Endodermal cell (in vitro differentiated cells): ENCODE data around the gene DNAJC18. TPM values are rescaled to one million over a fixed set of nuclear protein-coding genes. Genes with fewer than 3 reads are reported as not detected.
A peak's percentile ranks its signal among the peaks of the same experiment; 100 is the strongest.
"Not testable (repeated sequence)": the region's sequence is repeated elsewhere in the genome, so short reads cannot be mapped to it uniquely, and the experiment has no call there.

Experiments used
- DNase-seq: peaks from one replicate; pipeline ENCODE4 v3.0.0-alpha.2; 2017
- H3K27ac ChIP-seq: 2 replicates; pipeline ENCODE4 v1.5.1; 2013; ENCODE audit warnings: mild to moderate bottlenecking, low read depth, low read length, moderate library complexity
- H3K27me3 ChIP-seq: 2 replicates; pipeline ENCODE4 v1.6.1; 2013; ENCODE audit warnings: mild to moderate bottlenecking, low read length, moderate library complexity; ENCODE audit not compliant: insufficient read depth, control insufficient read depth, poor library complexity, severe bottlenecking
- H3K36me3 ChIP-seq: 2 replicates; pipeline ENCODE4 v1.7.0; 2013; ENCODE audit warnings: mild to moderate bottlenecking, low read length, moderate library complexity; ENCODE audit not compliant: control insufficient read depth, insufficient read depth
- H3K4me1 ChIP-seq: one replicate; pipeline ENCODE4 v1.7.0; 2013; ENCODE audit warnings: low read length; ENCODE audit not compliant: control insufficient read depth, insufficient read depth
- H3K4me3 ChIP-seq: 2 replicates; pipeline ENCODE4 v1.5.1; 2013; ENCODE audit warnings: mild to moderate bottlenecking, low read length, moderate library complexity
- H3K9ac ChIP-seq: 2 replicates; pipeline ENCODE4 v1.6.1; 2013; ENCODE audit warnings: mild to moderate bottlenecking, low read length, moderate library complexity; ENCODE audit not compliant: poor library complexity, severe bottlenecking; ENCODE audit errors: extremely low read depth
- H3K9me3 ChIP-seq: 2 replicates; pipeline ENCODE4 v1.6.1; 2013; ENCODE audit warnings: mild to moderate bottlenecking, low read length, moderate library complexity; ENCODE audit not compliant: control insufficient read depth
- H3K27ac Mint-ChIP-seq: 2 replicates; pipeline ENCODE4 v1.8.0; 2020; ENCODE audit warnings: mixed read lengths
- H3K27me3 Mint-ChIP-seq: 2 replicates; pipeline ENCODE4 v1.8.0; 2021; ENCODE audit warnings: mild to moderate bottlenecking, mixed read lengths; ENCODE audit not compliant: insufficient read depth
- H3K36me3 Mint-ChIP-seq: 2 replicates; pipeline ENCODE4 v1.8.0; 2020; ENCODE audit warnings: low read depth, mixed read lengths
- H3K4me1 Mint-ChIP-seq: 2 replicates; pipeline ENCODE4 v1.8.0; 2020; ENCODE audit warnings: mixed read lengths
- H3K4me3 Mint-ChIP-seq: 2 replicates; pipeline ENCODE4 v1.8.0; 2020; ENCODE audit warnings: mild to moderate bottlenecking, moderate library complexity, mixed read lengths
- H3K9me3 Mint-ChIP-seq: 2 replicates; pipeline ENCODE4 v1.8.0; 2020; ENCODE audit warnings: mild to moderate bottlenecking, mixed read lengths
- CTCF ChIP-seq: fragments of 200-600 bp; sonication (generic); conservative IDR thresholded peaks from 2 replicates; pipeline ENCODE4 v1.5.0; 2021; ENCODE audit warnings: antibody characterized with exemption, mild to moderate bottlenecking
- WGBS, 2 experiments: methylation state at CpG; one replicate each; pipeline versions ENCODE4 v1.1.5 to v1.1.7; 2013; ENCODE audit warnings: missing lambda C conversion rate in 2 of 2, mixed read lengths in 1 of 2; ENCODE audit not compliant: insufficient coverage in 1 of 2, insufficient read length in 1 of 2; 5-methylcytosine and 5-hydroxymethylcytosine counted together
- long read RNA-seq, 4 experiments: library from polyadenylated mRNA in 2 of 4; library from RNA in 1 of 4; library from capped mRNA in 1 of 4; stranded (forward) in 3 of 4; unstranded in 1 of 4; transcript quantifications; one replicate each; pipeline ENCODE4 v2.0.0, GENCODE V29; 2020 to 2021; ENCODE audit warnings: inconsistent platforms in 1 of 4
- polyA plus RNA-seq, 2 experiments: library from polyadenylated mRNA; stranded (reverse); fragments of 50-300 nt; gene quantifications; one replicate each; pipeline ENCODE4 v1.2.3, GENCODE V29; 2013
- total RNA-seq, 2 donors: library from RNA; stranded (reverse); fragmentation: NEBNext Ultra II Directional in 1 of 2; extraction: Animal tissue kit (Norgen Biotek cat#: 25700) in 1 of 2; gene quantifications; 2 replicates in 1 of 2; 3 replicates in 1 of 2; pipeline ENCODE4 v1.2.1, GENCODE V29; 2021

Gene DNAJC18
- total RNA-seq: 10 to 100 TPM; 21.8 to 26.6 TPM
- 30.9 TPM for polyA plus RNA-seq (2013, experiment 1 of 2)
- 32.0 TPM for polyA plus RNA-seq (2013, experiment 2 of 2)
- long read RNA-seq, experiment 1, full-length matches to known transcripts: 3 of 6 reads
- long read RNA-seq, experiment 1, partial matches to known transcripts: 0 of 6 reads
- long read RNA-seq, experiment 1, other reads (novel, unspliced or antisense): 3 of 6 reads
- long read RNA-seq, experiment 2, full-length matches to known transcripts: 16 of 22 reads
- long read RNA-seq, experiment 2, partial matches to known transcripts: 2 of 22 reads
- long read RNA-seq, experiment 2, other reads (novel, unspliced or antisense): 4 of 22 reads
- long read RNA-seq, experiment 3, full-length matches to known transcripts: 52 of 55 reads
- long read RNA-seq, experiment 3, partial matches to known transcripts: 1 of 55 reads
- long read RNA-seq, experiment 3, other reads (novel, unspliced or antisense): 2 of 55 reads
- long read RNA-seq, experiment 4, full-length matches to known transcripts: 34 of 38 reads
- long read RNA-seq, experiment 4, partial matches to known transcripts: 2 of 38 reads
- long read RNA-seq, experiment 4, other reads (novel, unspliced or antisense): 2 of 38 reads

- H3K27ac Mint-ChIP-seq: peak within 1 kb of the TSS; percentile 97
- peaks cover 19% of the 10 kb centered on the region for H3K4me1 Mint-ChIP-seq
- H3K27me3 Mint-ChIP-seq: peaks cover 6% of the 10 kb centered on the region
- Histone ChIP-seq H3K9ac (peak within 1 kb of the TSS; percentile 84), H3K4me3 (peak within 1 kb of the TSS; percentile 92), H3K27me3 (no peaks in the 10 kb centered on the region), H3K4me1 (no peaks in the 10 kb centered on the region), H3K9me3 (no peaks in the 10 kb centered on the region), H3K36me3 (peaks cover 8% of the 10 kb centered on the region), H3K27ac (peak within 1 kb of the TSS; percentile 84)
- H3K9me3 Mint-ChIP-seq: no peaks in the 10 kb centered on the region
- H3K4me3 Mint-ChIP-seq: peak within 1 kb of the TSS; percentile 88
- peaks cover 13% of the 10 kb centered on the region for H3K36me3 Mint-ChIP-seq
- WGBS, 2 experiments: 5 to 9% methylated on average over 30 to 49 of the region's 49 CpGs
- DNase-seq: peak; percentile 98
- no peak for TF ChIP-seq CTCF
Measured at GRCh38 chr5:139439013-139439903, at the start of gene DNAJC18. Gene DNAJC18 (minus strand): TSS chr5:139439525. CDS start chr5:139439445, 80 bp downstream.

- Histone ChIP-seq H3K36me3 (no peaks in the 10 kb centered on the region), H3K4me1 (no peaks in the 10 kb centered on the region), H3K27ac (no peak overlapping the region), H3K27me3 (no peaks in the 10 kb centered on the region), H3K9ac (no peak overlapping the region), H3K4me3 (no peak overlapping the region), H3K9me3 (no peaks in the 10 kb centered on the region)
- peaks cover 9% of the 10 kb centered on the region for H3K4me1 Mint-ChIP-seq
- no peak for TF ChIP-seq CTCF
- no peak for DNase-seq
- no peaks in the 10 kb centered on the region for H3K36me3 Mint-ChIP-seq
- H3K4me3 Mint-ChIP-seq: no peak overlapping the region
- no peaks in the 10 kb centered on the region for H3K9me3 Mint-ChIP-seq
- WGBS, 2 experiments: 89 to 97% methylated on average over 3 of the region's 3 CpGs
- no peak overlapping the region for H3K27ac Mint-ChIP-seq
- peaks cover 3% of the 10 kb centered on the region for H3K27me3 Mint-ChIP-seq
Measured at GRCh38 chr5:139488260-139488659, 48.9 kb upstream of the DNAJC18 start.

GRCh38 chr5:139486201-139486600 is 46.9 kb upstream of the DNAJC18 start:
- no peaks in the 10 kb centered on the region for H3K9me3 ChIP-seq
- WGBS, 2 experiments: 60 to 76% methylated on average over 6 to 7 of the region's 7 CpGs
- H3K4me3 ChIP-seq: no peak overlapping the region
- DNase-seq: peak; percentile 65
- no peaks in the 10 kb centered on the region for H3K27me3 ChIP-seq
- no peak overlapping the region for H3K27ac ChIP-seq
- no peak for TF ChIP-seq CTCF
- no peaks in the 10 kb centered on the region for H3K4me1 ChIP-seq
- H3K9ac ChIP-seq: no peak overlapping the region
- H3K27ac Mint-ChIP-seq: no peak overlapping the region
- no peak overlapping the region for H3K4me3 Mint-ChIP-seq
- H3K27me3 Mint-ChIP-seq: peaks cover 3% of the 10 kb centered on the region
- H3K36me3 Mint-ChIP-seq: no peaks in the 10 kb centered on the region
- H3K4me1 Mint-ChIP-seq: peaks cover 9% of the 10 kb centered on the region
- no peaks in the 10 kb centered on the region for H3K9me3 Mint-ChIP-seq
- H3K36me3 ChIP-seq: no peaks in the 10 kb centered on the region

DNA sequence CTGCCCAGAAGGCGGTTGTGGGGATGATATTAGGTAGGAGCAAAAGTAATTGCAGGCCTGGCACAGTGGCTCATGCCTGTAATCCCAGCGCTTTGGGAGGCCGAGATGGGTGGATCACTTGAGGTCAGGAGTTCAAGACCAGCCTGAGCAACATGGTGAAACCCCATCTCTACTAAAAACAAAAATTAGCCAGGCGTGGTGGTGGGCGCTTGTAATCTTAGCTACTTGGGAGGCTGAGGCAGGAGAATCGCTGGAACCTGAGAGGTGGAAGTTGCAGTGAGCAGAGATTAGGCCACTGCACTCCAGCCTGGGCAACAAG is 43.5 kb upstream of the DNAJC18 start:
- H3K4me1 ChIP-seq, H3K4me1 Mint-ChIP-seq, H3K9me3 Mint-ChIP-seq, H3K27me3 Mint-ChIP-seq, H3K27ac Mint-ChIP-seq, H3K4me3 ChIP-seq, H3K9me3 ChIP-seq, H3K27ac ChIP-seq, H3K36me3 Mint-ChIP-seq, H3K4me3 Mint-ChIP-seq, H3K27me3 ChIP-seq, DNase-seq, H3K9ac ChIP-seq, H3K36me3 ChIP-seq: not testable (repeated sequence)
- WGBS, 2 experiments: 83 to 99% methylated on average over 1 to 6 of the region's 6 CpGs
